Measurements from ENCODE around the gene DGCR8.

Gene DGCR8

DNA sequence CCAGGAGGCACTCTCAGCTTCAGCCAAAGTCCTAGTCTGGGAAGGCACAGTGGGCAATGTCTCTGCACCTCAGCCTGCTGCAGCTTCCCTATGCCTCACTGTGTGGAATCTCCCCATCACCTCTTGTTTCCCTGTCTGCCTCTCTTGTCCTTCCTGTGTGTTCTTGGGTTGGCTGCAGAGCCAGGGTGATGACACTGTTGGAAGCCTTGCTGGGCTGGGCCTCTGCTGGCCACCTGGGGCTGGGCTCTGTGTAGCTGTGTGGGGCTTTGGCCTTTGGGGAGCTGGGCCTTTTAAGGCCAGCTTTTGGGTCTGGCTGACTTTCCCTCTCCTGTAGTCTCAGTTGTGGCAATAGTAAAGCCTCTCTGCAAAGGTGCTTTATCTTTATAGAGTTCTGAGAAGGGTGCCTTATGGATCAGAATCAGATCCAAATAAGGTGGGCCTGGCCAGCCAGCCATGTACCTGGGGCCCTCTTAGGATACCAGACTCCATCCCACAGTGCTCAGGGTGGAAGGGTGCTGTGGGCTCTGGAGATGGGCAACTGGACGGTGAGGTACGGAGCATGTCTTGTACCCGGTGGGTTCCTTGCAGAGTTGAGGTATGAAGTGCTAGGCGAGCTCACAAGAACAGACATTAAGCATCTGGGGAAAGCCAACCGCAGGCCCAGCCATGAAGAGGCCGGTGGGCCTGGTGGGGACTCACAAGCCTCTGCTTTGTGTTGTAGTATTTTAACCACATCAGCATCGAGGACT, 25.6 kb downstream of the DGCR8 start:
- Histone ChIP-seq H3K9ac (peak overlapping the region in 5 of 11 experiments; percentile 0 to 35 (median 23); a peak in 5 of 22 replicates), H3K27ac (no peak overlapping the region), H4K20me1 (peaks cover 0 to 100% (median 93%) of the 10 kb centered on the region in 11 experiments; a peak in 21 of 22 replicates), H3K4me1 (peaks cover 0 to 12% (median 0%) of the 10 kb centered on the region in 10 experiments; a peak in 3 of 20 replicates), H3K27me3 (no peaks in the 10 kb centered on the region), H3K4me3 (no peak overlapping the region), H3K9me3 (replicated peaks in 1 of 11) (no peaks in the 10 kb centered on the region), H3K4me2 (no peak overlapping the region), H3K36me3 (peaks cover 97 to 100% (median 99%) of the 10 kb centered on the region in 11 experiments)
- no peak for TF ChIP-seq Cebpa-rat (IDR thresholded peaks at IDR 0.05)

DNA sequence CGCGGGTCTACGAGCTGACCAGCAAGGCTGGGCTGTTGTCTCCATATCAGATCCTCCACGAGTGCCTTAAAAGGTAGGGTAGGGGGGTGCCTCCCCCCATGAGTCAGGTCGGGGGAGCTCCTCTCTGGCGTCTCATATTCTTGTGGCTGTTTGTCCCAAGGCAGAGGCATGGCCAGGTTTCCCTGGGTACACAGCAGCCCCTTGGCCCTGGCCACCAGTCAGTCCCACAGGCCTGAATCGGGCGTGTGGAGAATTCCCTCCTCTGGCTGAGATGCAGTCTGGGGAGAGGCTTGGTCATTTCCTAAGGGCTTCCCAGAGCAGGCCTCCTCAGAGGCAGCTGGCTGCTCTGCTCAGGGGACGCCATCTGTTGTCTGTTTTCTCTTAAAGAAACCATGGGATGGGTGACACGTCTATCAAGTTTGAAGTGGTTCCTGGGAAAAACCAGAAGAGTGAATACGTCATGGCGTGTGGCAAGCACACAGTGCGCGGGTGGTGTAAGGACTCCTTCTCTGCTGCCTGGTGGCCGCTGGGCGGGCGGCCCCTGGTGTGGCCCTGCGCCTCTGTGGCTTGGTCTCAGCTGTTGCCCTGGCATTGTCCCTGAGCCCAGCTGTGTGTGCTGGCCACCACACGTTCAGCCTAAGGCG, 26.3 kb downstream of the DGCR8 start:
- H4K20me1 ChIP-seq: peaks cover 0 to 100% (median 98%) of the 10 kb centered on the region in 11 experiments; a peak in 21 of 22 replicates
- H3K36me3 ChIP-seq: peaks cover 97 to 100% (median 99%) of the 10 kb centered on the region in 11 experiments

DNA sequence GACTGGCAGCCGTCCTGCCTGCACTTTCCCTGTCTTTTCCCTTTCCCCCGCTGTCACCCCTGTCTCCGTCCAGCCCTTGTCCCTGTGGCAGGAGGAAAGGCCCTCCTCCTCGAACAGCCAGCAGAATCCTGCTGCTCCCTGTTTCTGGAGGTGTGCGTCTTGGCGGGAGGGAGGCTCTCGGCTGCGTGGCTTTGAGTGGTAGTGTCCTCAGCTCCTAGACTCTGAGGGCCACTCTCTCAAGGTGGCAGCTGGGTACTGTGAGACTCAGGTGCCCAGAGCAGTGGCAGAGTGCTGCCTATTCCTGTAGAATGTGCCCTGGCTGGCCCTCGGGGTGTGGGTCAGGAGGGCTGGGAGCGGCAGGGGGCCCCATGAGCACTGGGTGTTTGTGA, 26.8 kb downstream of the DGCR8 start:
- Histone ChIP-seq H3K9ac (peak overlapping the region in 5 of 11 experiments; percentile 1 to 29 (median 14); a peak in 3 of 22 replicates), H4K20me1 (peaks cover 0 to 100% (median 98%) of the 10 kb centered on the region in 11 experiments; a peak in 21 of 22 replicates), H3K9me3 (replicated peaks in 1 of 11) (no peaks in the 10 kb centered on the region), H3K27me3 (no peaks in the 10 kb centered on the region), H3K4me1 (peaks cover 0 to 12% (median 3%) of the 10 kb centered on the region in 10 experiments; a peak in 11 of 20 replicates), H3K36me3 (peaks cover 94 to 100% (median 98%) of the 10 kb centered on the region in 11 experiments), H3K4me3 (no peak overlapping the region), H3K27ac (no peak overlapping the region), H3K4me2 (no peak overlapping the region)
- no peak for TF ChIP-seq Cebpa-rat (IDR thresholded peaks at IDR 0.05)

More for the DNA sequence above, 26.3 kb downstream of the DGCR8 start:
- Histone ChIP-seq H3K4me1 (peaks cover 0 to 10% (median 4%) of the 10 kb centered on the region in 10 experiments; a peak in 5 of 20 replicates), H3K27me3 (no peaks in the 10 kb centered on the region), H3K4me3 (no peak overlapping the region), H3K9ac (peak overlapping the region in 5 of 11 experiments; percentile 3 to 35 (median 17); a peak in 3 of 22 replicates), H3K4me2 (no peak overlapping the region), H3K27ac (no peak overlapping the region), H3K9me3 (replicated peaks in 1 of 11) (no peaks in the 10 kb centered on the region)
- TF ChIP-seq Cebpa-rat (IDR thresholded peaks at IDR 0.05): no peak

DNA sequence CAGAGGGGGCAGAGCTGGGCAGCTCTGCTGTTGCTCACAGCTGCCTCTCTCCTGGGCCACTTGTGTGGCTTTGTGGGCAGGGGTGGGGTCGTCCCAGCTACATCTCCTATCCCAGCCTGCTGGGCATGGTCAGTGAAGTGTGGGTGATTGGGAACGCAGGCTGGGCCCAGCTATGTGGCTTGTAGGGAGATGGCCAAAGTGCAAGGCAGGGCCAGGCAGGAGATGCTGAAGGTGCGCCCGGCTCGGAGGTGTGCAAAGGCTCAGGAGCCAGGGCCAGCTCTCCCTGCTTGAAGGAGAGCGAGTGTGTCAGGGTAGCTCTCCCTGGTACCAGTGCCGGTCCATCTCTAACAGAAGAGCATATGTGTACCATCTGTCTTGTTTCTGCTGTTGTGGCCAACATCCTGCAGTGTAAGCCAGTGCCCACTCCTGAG, 27.4 kb downstream of the DGCR8 start:
- Histone ChIP-seq H4K20me1 (peaks cover 0 to 100% (median 98%) of the 10 kb centered on the region in 11 experiments; a peak in 21 of 22 replicates), H3K27me3 (no peaks in the 10 kb centered on the region), H3K4me2 (no peak overlapping the region), H3K36me3 (peaks cover 94 to 100% (median 98%) of the 10 kb centered on the region in 11 experiments), H3K27ac (no peak overlapping the region), H3K9ac (peak overlapping the region in 3 of 11 experiments; percentile 1 to 22 (median 14); a peak in 1 of 22 replicates), H3K9me3 (replicated peaks in 1 of 11) (no peaks in the 10 kb centered on the region), H3K4me1 (peaks cover 0 to 17% (median 7%) of the 10 kb centered on the region in 10 experiments; a peak in 9 of 20 replicates), H3K4me3 (no peak overlapping the region)
- TF ChIP-seq Cebpa-rat (IDR thresholded peaks at IDR 0.05): no peak

DNA sequence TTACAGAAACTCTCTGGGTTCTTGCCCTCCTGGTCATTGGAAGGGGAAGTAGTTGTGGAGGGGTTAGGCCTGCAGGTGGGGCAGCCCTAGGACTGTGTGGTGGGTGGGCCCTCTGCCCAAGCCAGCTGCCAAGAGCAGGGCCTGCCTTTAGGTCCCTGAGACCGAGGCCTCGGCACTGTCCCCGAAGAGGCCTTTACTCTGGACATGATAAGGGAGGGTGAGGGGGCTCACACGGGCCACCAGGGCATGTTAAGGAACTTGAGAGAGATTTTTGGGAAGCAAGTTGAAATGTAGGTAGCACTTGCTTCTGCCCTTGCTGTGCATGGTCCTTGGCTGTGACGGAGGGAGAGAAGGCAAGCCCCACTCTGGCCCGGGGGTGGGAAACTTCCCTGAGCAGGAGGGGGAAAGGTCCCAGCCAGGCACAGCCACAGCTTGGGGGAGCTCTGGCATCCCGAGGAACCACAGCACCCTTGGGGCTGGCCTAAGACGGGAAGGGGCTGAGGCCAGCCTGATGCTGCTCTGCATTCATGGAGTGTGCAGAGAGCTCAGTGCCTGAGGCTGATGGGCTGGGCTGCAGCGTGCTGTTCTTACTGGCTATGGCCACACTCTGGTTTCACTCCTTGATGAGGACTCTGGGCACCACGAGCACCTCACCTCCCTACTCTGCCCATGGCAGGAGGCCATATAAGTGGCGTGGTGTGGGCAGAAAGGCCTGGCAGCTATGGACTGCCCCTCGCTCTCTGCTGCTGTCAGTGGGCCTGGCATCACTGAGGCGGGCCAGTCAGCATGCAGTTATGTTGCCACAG, 28.1 kb downstream of the DGCR8 start:
- no peak overlapping the region for H3K4me3 ChIP-seq
- H3K9ac ChIP-seq: peak overlapping the region in 1 of 11 experiments; percentile 22; a peak in 1 of 22 replicates
- peaks cover 94 to 100% (median 98%) of the 10 kb centered on the region in 11 experiments for H3K36me3 ChIP-seq
- no peak for TF ChIP-seq Cebpa-rat (IDR thresholded peaks at IDR 0.05)
- no peak overlapping the region for H3K4me2 ChIP-seq
- H3K9me3 ChIP-seq (replicated peaks in 1 of 11): no peaks in the 10 kb centered on the region
- peaks cover 0 to 100% (median 99%) of the 10 kb centered on the region in 11 experiments; a peak in 21 of 22 replicates for H4K20me1 ChIP-seq
- H3K4me1 ChIP-seq: peaks cover 0 to 17% (median 7%) of the 10 kb centered on the region in 10 experiments; a peak in 9 of 20 replicates
- H3K27ac ChIP-seq: no peak overlapping the region
- no peaks in the 10 kb centered on the region for H3K27me3 ChIP-seq

DNA sequence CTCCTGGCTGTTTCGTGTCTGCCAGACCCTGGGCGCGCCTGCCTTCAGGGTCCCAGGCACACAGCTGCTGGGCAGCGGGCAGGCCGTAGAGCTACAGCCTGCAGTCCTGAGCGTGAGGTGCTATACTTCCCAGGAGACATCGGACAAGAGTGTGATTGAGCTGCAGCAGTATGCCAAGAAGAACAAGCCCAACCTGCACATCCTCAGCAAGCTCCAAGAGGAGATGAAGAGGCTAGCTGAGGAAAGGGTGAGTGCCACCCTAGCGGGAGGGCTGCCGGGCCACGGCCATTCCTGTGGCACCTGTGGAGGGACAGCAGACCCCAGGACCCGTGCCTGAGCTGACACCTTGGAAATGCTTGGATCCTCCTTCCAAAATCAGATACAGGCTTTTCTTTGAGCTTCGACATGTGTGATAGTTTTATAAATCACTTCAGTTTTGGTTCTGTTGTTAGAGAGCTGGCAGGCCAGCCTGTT, 28.8 kb downstream of the DGCR8 start:
- H3K4me1 ChIP-seq: peaks cover 0 to 17% (median 7%) of the 10 kb centered on the region in 10 experiments; a peak in 9 of 20 replicates
- TF ChIP-seq Cebpa-rat (IDR thresholded peaks at IDR 0.05): no peak
- H3K4me2 ChIP-seq: no peak overlapping the region
- H3K36me3 ChIP-seq: peaks cover 94 to 100% (median 98%) of the 10 kb centered on the region in 11 experiments
- H3K4me3 ChIP-seq: no peak overlapping the region
- no peak overlapping the region for H3K27ac ChIP-seq
- H3K27me3 ChIP-seq: no peaks in the 10 kb centered on the region
- H3K9ac ChIP-seq: no peak overlapping the region; a peak in 1 of 22 replicates
- H3K9me3 ChIP-seq (replicated peaks in 1 of 11): no peaks in the 10 kb centered on the region
- H4K20me1 ChIP-seq: peaks cover 0 to 100% (median 97%) of the 10 kb centered on the region in 11 experiments; a peak in 21 of 22 replicates

DNA sequence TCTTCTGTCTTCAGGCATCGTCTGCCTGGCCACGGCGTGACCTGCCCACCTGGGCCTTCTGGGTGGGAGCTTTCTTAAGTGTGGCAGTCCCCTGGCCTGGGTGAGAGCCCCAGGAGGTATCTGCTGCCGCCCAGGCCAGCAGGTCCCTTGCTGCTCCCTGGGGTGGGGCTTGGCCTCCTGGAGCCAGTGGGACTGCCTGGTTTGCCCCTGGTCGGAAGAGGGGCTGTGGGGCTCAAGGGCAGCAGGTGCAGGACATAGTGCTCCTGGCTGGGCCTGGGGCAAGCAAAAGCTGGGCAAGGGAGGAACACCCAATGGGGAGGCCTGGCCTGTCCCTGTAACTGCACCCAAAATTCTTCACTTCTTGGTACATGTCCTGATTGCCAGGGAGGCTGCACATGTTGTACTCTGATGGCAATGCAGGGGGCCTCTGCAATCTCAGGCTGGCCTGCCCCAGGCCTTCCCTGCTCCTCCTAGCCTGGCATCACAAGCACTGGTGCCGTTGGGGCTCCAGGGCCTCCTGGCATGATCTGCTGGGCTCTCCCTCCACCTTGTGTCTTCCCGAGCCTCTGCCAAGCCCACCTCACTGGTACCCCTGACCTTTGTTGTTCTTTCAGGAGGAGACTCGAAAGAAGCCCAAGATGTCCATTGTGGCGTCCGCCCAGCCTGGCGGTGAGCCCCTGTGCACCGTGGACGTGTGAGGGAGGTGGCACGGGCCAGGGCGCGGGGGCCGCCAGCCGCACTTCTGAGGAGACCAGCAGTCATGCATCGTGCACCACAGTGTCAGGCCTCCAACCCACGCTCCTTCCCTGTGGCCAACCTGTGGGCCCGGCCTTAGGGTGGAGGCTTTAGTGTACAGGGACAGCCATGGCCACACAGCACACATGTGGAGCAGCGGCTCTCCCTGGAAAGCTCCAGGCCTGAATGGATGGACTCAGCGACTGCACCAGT, 29.6 kb downstream of the DGCR8 start:
- Histone ChIP-seq H3K4me3 (no peak overlapping the region), H3K9ac (peak overlapping the region in 1 of 11 experiments; percentile 19; a peak in 1 of 22 replicates), H3K4me2 (no peak overlapping the region), H3K27ac (no peak overlapping the region), H3K4me1 (peaks cover 0 to 17% (median 7%) of the 10 kb centered on the region in 10 experiments; a peak in 10 of 20 replicates), H4K20me1 (peaks cover 0 to 100% (median 98%) of the 10 kb centered on the region in 11 experiments; a peak in 21 of 22 replicates), H3K9me3 (replicated peaks in 1 of 11) (no peaks in the 10 kb centered on the region), H3K27me3 (no peaks in the 10 kb centered on the region), H3K36me3 (peaks cover 95 to 100% (median 99%) of the 10 kb centered on the region in 11 experiments)
- no peak for TF ChIP-seq Cebpa-rat (IDR thresholded peaks at IDR 0.05)
